NOMO-1 treated with dmso at 0.1 percent for 144 hours (cell line): ENCODE measurements around the gene PTGER3.
"Not testable (repeated sequence)": the region's sequence is repeated elsewhere in the genome, so short reads cannot be mapped to it uniquely, and the experiment has no call there.

Experiments
- DNase-seq: peaks from one replicate; lab custom pipeline; 2025; ENCODE audit not compliant: unreplicated experiment; lab: John Stamatoyannopoulos, UW

PTGER3 gene

DNA sequence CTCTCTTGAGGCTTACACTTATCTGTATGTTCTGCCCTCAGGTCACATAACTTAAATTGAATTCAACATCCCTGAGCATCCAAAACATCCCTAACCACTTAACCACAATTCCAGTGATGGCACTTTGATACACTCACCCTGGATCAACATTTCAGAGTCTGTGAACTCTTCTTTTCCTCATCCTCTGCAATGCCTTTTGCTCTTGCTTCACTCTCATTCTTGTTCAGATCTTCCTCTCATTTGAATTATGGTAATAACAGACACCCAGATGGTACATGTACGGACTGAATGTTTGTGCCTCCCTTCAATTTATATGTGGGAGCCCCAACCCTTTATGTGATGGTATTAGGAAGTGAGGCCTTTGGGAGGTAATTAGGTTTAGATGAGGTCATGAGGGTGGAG lies 33.4 kb downstream of the PTGER3 start:
- DNase-seq, result no peak

DNA sequence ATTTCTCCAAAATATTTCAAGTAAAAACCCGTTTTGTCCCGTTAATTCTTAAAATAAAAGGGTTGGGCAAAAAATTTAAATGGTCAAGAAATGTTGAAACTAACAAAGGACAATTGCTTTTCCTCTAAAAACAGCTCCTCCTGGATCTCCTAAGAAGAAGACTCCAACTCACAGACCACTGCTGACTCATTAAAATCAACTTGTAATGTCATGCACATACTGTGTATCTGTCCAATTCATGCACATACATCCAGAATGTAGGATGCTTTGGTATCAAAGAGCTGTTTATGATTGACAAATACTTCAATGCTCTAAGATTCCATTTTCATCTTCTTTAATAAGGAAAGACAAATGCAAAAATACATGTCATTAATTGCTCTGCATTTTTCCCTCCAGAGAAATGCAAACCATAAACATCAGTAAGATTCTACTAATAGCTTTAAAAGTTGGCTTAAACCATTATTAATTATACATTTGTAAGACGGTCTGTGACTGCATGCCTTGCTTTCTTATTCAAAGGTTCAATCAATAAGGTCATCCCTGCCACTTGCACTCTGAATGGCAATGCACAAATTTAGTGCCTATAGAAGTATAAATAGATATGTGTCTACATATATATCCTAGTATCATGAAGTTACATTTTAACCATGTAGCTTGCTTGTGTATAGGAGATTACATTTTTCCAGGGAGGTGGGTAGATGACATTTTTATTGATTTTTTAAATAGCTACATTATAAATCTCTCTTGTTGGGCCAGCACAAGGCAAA lies 44.7 kb downstream of the PTGER3 start:
- no peak for DNase-seq

DNA sequence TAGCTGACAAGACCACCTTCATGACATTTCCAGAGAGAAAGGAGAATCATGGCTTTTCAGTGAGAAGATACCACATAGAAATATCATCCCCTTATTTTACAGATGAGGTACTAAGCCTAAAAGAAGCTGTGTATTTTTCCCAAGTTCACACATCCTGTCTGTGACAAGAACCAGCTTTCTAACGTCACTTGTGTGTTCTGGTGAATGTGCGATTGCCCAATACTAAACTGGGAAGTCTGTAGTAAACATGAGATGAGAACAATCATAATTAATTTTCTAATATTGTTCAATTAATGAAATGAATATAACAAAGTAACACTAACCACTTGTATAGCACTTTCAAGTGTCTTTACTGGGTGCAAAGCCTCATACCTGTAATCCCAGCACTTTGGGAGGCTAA lies 46.0 kb downstream of the PTGER3 start:
- no peak for DNase-seq

DNA sequence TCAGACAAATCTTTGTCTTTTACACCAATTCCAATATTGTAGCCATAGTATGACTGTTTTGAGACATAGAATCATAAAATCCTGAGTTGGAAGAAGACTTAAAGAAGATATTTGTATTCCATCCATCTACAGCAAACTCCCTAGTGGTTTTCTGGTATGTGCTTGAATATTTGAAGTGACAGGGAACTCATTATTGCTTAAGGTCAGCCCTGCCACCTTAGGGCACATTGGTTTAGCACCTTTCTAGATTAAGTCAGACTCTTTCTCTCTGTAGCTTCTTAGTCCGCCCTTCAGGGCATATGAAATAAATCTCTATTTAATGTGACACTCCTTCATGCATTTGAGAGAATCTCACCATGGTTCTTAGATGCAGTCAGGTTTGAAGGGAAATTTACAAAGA lies 49.8 kb downstream of the PTGER3 start:
- no peak for DNase-seq

DNA sequence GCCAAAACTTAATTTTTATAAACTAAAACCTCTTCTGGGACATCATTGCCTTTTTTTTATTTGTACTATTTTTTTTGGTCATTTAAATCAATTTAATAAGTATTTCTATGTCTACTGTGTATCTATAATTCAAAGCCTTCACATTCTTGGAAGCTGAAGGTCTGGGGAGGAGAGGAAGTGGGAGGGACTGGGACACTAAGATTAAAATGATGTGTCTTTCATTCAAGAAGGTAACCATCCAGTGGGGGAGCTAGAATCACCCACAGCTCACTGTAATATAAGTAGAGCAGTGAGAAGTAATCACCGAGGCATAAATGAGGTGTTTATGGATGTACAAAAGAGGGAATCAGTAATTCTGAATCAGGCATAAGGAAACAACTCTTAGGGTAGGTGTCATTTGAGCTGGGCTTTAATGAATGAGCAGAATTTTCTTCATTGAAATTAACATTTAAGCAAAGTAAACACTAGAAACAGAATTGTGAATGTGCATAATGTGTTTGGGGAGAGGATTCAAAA lies 52.8 kb downstream of the PTGER3 start:
- DNase-seq, result no peak

DNA sequence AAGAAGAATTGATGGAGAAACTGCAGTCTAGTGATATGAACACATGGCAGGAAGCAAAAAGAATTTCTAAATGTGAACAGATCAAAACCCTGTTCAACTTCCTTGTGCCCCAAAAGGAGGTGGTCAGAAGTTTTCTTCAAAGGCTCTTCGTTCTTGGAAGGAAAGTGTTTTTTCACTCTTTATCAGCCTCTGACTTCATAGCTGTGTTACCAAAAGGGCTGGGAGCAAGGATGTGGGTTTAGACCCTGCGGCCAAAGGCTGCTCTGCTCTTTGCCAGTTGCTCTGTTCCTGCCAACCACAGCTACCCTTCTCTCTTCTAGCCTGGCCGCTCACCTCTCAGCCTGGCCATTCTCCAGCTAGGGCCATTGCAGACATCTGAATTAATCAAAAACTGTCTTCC lies 53.8 kb downstream of the PTGER3 start:
- no peak for DNase-seq

DNA sequence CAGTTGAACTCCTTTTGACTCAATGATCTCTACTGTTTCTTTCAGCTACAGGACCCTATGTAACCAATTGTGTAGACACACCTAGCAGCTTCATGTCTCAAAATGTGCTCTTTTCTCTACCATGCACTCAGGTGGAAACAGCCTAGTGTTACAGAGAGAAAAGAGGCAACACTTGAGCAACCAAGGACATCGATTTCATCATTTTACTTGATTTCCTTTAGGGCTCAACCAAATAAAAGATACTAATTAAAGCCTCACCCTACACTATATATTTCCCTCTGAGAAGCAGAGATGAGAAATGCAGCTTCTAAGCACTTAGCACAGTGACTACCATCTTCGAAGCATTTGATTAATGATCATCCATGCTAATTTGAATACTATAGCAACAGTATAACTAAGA lies 55.1 kb downstream of the PTGER3 start:
- no peak for DNase-seq

DNA sequence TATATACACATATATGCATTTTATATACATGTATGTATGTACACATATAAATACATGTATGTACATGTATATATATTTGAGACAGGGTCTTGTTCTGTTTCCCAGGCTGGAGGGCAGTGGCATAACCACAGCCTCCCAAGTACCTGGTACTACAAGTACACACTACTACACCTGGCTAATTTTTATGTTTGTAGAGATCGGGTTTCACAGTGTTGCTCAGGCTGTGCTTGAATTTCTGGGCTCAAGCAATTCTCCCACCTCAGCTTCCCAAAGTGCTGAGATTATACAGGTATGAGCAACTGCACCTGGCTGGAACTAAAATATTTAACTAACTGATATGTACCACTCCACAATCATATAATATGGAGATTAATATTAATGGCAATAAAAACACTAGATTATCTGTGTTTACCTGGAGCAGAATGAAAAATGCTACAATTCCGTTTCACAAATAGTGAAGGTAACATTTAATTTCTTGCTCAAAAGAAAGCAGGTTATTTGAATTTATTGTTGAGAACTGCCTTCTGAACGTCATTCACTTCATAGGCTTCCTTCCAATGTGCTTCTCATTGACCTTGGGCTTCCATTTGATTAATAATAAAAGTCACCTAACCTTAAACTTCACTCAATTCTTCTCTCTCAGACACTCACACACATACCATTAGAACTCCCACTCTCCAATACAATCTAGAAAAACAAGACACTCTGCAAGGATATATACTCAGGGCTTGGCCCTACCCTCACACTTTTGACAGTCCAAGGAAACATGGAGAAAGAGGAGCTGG lies 57.0 kb downstream of the PTGER3 start:
- DNase-seq, result no peak

DNA sequence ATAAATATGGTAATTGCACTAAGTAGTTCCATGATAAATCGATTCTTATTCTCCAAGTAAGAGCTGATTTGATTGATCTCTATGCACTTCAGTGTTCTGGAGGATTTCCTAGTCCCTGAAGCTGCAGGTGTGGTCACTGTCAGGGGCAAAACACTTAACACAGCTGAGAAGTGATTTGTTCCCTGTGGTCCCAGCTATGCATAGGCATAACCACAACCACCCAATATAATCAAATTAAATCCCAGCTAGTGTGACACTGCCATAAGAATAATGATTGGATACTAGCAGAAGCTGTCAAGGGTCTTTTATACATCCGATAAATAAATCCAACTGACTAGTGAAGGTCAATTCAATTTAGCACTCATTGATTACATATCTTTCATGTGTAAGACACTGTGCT lies 60.1 kb downstream of the PTGER3 start:
- no peak for DNase-seq

DNA sequence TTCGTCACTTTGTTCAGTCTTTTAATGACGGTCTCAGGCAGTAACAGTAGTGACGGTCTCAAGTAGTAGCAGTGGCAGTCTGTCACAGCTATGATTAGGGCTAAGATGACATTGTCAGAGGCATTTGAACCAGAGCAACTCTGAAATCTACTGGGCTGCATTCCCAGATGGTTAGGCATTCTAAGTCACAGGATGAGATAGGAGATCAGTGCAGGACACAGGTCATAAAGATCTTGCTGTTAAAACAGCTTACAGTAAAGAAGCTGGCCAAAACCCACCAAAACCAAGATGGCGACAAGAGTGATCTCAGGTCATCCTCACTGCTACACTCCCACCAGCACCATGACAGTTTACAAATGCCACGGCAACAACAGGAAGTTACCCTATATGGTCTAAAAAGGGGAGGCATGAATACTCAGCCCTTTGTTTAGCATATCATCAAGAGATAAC lies 61.8 kb downstream of the PTGER3 start:
- not testable (repeated sequence) for DNase-seq

DNA sequence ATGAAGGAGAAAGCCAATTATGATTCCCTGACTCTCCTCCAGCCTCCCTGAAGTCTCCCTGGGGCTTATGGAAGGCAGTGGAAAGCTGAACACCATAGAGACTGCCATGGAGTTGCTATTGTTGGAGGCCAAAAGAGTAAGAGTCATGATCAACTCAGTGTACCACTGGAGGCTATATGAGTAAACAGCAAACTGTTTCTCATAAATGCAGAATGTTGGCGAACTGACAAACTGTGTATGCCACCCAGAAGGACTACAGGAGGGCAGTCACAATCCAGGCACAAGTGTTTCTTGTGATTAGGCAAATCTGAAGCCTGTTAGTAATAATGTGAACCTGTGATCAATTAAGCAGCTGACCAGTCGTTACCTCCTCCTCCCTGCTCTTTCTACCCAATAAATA lies 62.3 kb downstream of the PTGER3 start:
- not testable (repeated sequence) for DNase-seq

DNA sequence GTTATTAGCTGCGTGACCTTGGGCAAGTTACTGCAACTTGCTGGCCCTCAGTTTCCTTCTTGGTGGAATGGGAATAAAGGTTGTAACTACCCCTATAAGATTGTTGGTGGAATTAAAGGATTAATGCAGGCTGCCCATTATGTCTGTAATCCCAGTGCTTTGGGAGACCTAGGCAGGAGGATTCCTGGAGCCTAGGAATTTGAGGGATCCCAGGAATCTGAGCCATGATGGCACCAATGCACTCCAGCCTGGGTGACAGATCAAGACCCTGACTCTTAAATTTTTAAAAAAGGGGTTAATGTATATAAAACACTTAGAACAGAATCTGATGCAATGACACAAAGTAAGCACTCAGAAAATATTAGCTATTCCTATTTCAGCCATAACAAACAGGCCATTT lies 67.3 kb downstream of the PTGER3 start:
- no peak for DNase-seq

DNA sequence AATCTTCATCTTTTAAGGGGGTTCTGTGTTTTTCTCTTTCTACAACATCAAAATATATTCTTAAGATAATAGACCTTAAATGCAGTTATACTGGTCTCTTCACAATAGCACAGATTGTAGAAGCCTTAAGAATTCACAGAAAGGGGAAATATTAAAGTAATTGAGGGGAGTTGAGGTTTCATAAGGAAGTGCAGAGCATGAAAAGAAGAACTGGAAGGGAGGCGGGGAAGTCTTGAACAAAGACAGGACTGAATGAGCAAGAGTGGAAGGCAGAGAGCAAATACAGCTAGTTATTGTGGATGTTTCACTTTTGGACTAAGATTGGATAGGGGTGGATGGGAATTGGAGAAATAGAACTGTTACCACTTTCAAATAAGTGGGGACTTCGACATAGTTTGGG lies 67.7 kb downstream of the PTGER3 start:
- peak; percentile 77 for DNase-seq

DNA sequence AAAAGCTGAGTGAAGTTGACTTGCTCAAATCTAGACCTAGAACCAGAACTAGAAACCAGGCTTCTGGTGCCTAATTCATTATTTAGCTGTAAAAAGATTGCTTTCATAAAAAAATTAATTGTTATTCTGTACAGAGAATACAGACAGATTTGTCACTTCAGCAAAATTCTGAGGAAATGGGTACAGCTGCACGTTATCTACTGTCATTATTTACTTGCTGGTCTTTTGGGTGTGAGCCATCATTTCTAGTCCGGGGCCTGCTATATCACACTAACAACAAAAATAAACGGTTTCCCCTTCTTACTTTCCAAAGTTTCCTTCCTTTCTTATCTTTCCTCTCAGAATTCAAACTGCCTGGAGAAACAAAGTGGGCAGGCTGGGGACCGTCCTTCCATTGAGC lies 68.3 kb downstream of the PTGER3 start:
- peak; percentile 0 for DNase-seq

DNA sequence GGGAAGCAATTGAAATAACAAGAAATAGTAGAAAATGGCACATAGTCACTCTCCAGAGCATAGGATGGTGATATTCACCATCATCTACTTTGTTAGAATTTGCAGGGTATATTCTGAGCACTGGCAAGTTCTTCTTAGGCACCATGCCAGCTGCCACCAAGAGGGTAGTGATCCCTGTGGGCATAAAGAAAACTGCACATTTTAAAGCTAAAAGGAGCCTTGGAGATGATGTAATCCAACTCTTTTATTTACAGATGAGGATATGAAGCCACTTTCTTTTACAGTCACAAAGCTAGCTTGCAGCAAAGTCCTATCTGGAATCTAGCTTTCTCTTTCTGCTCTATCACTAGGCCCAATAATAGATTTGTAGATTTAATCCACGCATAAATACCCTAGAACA lies 69.0 kb downstream of the PTGER3 start:
- DNase-seq, result peak; percentile 20

DNA sequence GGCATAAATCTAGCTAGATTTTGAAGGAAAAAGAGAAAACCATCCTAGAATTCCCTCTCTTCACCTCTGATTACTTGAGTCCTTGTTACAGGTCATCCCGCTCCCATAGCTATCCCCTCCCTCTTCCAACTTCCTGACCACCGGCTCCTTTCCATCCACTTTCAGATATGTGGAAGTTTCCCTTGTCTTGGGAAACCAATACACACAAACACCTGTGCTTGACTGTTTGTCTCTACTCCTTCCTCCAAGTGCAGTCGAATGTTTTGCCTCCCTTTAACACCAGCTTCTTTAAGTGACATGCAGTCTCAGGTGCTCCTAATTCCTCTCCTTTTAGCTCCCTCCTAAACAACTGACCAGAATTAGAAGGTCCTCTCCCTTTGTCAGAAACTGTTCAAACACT lies 70.0 kb downstream of the PTGER3 start:
- no peak for DNase-seq

DNA sequence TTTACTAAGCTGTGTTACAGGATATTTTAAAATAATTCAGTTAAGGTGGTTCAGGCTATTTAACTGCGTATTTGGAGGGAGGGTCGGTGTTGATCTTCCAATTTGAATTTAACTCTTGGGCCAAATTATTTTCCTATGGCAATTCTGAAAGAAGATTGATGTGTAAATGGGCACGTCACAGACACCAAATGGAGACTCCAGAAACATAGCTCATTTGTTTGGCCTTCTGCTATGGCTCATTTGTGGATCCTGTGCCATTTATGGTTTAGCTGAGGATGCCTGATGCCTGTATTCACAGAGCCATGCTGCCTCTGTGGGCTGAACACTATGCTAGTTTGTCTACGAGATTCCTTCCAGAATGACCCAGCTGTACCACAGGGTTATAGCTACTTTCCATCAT lies 70.6 kb downstream of the PTGER3 start:
- no peak for DNase-seq

DNA sequence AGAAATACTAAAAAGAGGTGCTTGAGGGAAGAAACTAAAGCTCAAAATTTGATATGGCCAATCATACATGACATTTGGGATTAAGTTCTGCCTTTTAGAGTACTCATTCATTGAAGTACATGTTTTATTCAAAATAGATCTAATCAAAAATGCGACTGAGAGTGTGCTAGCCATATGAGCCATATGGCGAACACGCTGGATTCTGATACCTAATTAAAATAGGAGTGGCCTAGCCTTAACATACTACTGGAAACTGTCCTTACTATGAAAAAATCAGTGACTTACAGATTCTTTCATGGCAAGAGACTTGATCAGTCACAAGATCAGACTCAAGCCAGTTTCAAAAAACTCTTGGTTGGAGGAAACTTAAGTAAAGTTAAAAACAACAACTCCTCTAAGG lies 73.9 kb downstream of the PTGER3 start:
- no peak for DNase-seq

DNA sequence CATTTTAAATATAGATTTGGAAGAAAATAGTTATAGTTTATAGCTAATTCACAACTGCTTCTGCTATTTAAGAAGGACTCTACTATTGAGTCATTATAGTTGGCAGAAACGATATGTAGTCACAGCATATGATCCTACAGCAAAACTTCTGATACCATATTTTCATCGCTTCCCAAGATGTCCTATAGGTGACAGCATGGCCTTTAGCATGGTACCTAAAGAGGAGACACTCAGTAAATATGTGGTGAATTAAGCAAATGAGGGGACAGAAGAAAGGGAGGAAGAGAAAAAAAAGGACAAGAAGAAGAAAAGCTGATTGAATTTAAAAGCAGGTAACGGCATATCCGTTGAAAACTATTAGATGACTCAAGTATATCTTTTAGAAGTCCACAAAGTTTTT lies 77.2 kb downstream of the PTGER3 start:
- no peak for DNase-seq

DNA sequence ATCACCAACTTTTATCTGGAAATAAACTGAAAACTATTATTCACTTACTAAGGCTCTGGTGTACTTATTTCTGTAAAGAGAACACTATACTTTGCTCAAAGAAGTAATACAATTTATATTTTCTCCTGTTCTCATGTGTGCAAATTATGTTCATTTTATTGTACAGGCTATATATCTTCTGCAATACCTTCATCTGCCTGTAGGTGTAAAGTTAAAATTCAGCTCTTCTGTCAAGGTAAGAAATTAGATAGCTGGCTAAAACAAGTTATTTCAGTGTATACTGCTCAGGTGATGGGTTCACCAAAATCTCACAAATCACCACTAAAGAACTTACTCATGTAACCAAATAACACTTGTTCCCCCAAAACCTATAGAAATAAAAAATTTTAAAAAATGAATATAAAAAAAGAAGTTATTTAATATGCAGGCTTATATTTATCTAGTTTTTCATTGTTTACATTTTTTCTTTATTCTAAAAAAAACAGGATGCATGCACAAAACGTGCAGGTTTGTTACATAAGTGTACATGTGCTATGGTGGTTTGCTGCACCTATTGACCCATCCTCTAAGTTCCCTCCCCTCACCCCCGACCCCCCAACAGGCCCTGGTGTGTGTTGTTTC lies 81.5 kb downstream of the PTGER3 start:
- DNase-seq, result no peak

DNA sequence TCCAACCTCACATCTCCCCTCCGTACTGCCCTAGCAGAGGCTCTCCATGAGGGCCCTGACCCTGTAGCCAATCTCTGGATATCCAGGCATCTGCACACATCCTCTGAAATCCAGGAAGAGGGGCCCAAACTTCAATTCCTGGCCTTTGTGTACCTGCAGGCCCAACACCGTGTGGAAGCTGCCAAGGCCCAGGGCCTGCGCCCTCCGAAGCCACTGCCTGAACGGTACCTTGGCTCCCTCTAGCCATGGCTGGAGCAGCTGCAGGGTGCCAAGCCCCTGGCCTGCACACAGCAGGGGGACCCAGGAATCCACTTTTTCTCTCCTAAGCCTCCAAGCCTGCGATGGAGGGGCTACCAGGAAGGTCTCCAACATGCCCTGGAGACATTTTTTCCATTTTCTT lies 84.2 kb downstream of the PTGER3 start:
- no peak for DNase-seq
